Endothelial cell of umbilical vein (primary cell): ENCODE results near the gene SLC39A11. TPM values are rescaled to one million over a fixed set of nuclear protein-coding genes. Genes with fewer than 3 reads are reported as not detected.

Experiments
- BruUV-seq: library from RNA; stranded (reverse); fragments of 400-500 nt; replicated peaks from 2 replicates; lab custom pipeline; 2021; lab: Mats Ljungman, UMichigan
- CTCF ChIA-PET: fragments of 300-600, 350-600 bp; sonication (Branson Sonifier 250); formaldehyde crosslinking; loops from one replicate; lab custom pipeline; 2021; ENCODE audit warnings: antibody characterized with exemption, inconsistent platforms; lab: Charles Lee
- POLR2A ChIA-PET: fragments of 300-600, 350-600 bp; sonication (Branson Sonifier 250); formaldehyde crosslinking; loops from one replicate; lab custom pipeline; 2021; ENCODE audit warnings: antibody characterized with exemption, inconsistent platforms; lab: Charles Lee
- DNase-seq: peaks from one replicate; pipeline ENCODE4 v3.0.0-alpha.2; 2011; ENCODE audit warnings: low read depth, low spot score
- FAIRE-seq: peaks from 2 replicates; lab custom pipeline; 2011; peaks lifted over from hg19 to GRCh38; lab: Jason Lieb, UNC
- H2AFZ ChIP-seq: 2 replicates; pipeline ENCODE4 v1.6.0; 2012; ENCODE audit warnings: low read depth, low read length, control low read depth, inconsistent platforms
- H3K27ac ChIP-seq: 2 replicates; pipeline ENCODE4 v1.5.1; 2011; ENCODE audit warnings: low read depth, mild to moderate bottlenecking, control low read depth, low read length, moderate library complexity; ENCODE audit not compliant: insufficient read depth
- H3K27me3 ChIP-seq, 2 experiments: 2 replicates each; pipeline versions ENCODE4 v1.6.0 to v1.6.1; 2011; ENCODE audit warnings: low read length in 2 of 2, mixed read lengths in 1 of 2; ENCODE audit not compliant: control insufficient read depth in 2 of 2, insufficient read depth in 2 of 2
- H3K36me3 ChIP-seq, 2 experiments: 2 replicates in 1 of 2; 3 replicates in 1 of 2; pipeline ENCODE4 v1.5.1; 2011; ENCODE audit warnings: low read length in 2 of 2, mild to moderate bottlenecking in 1 of 2, moderate library complexity in 1 of 2; ENCODE audit not compliant: control insufficient read depth in 2 of 2, insufficient read depth in 2 of 2; ENCODE audit errors: extremely low read depth in 1 of 2
- H3K4me1 ChIP-seq: 3 replicates; pipeline ENCODE4 v1.5.1; 2011; ENCODE audit warnings: mild to moderate bottlenecking, low read length; ENCODE audit not compliant: control insufficient read depth, insufficient read depth; ENCODE audit errors: extremely low read depth
- H3K4me2 ChIP-seq: 2 replicates; pipeline ENCODE4 v1.6.1; 2011; ENCODE audit warnings: low read length, control low read depth, mixed read lengths; ENCODE audit not compliant: insufficient read depth
- H3K4me3 ChIP-seq, 3 experiments: fragments of 200-600 bp in 1 of 3; sonication (generic), shearing (Covaris generic) in 1 of 3; replicated peaks in 1 of 3; 2 replicates each; pipeline ENCODE4 v1.5.1; 2011 to 2016; ENCODE audit warnings: control low read depth in 3 of 3, low read length in 3 of 3, mild to moderate bottlenecking in 2 of 3, inconsistent platforms in 1 of 3, low read depth in 1 of 3, moderate library complexity in 1 of 3; ENCODE audit not compliant: insufficient read depth in 1 of 3
- H3K79me2 ChIP-seq: 2 replicates; pipeline ENCODE4 v1.6.0; 2012; ENCODE audit warnings: low read length, inconsistent platforms; ENCODE audit not compliant: control insufficient read depth, insufficient read depth
- H3K9ac ChIP-seq: replicated peaks from 2 replicates; pipeline ENCODE3; 2011; ENCODE audit warnings: low read length, control low read depth; ENCODE audit not compliant: insufficient read depth; ENCODE audit errors: extremely low read depth
- H3K9me1 ChIP-seq: replicated peaks from 3 replicates; pipeline ENCODE4 v1.6.0; 2011; ENCODE audit warnings: mild to moderate bottlenecking, low read length; ENCODE audit not compliant: control insufficient read depth, insufficient read depth; ENCODE audit errors: extremely low read depth
- H3K9me3 ChIP-seq: replicated peaks from 2 replicates; pipeline ENCODE4 v1.5.1; 2012; ENCODE audit warnings: low read length, inconsistent platforms; ENCODE audit not compliant: control insufficient read depth, insufficient read depth
- H4K20me1 ChIP-seq: replicated peaks from 2 replicates; pipeline ENCODE3; 2011; ENCODE audit warnings: mild to moderate bottlenecking, low read length; ENCODE audit not compliant: control insufficient read depth, insufficient read depth; ENCODE audit errors: extremely low read depth
- CTCF ChIP-seq, 2 donors: IDR thresholded peaks; 1 replicate in 1 of 2; 2 replicates in 1 of 2; pipeline ENCODE4 v1.5.1; 2011; ENCODE audit warnings: low read length in 2 of 2, mild to moderate bottlenecking in 2 of 2, moderate library complexity in 2 of 2, control low read depth in 1 of 2, inconsistent platforms in 1 of 2, low read depth in 1 of 2; ENCODE audit not compliant: insufficient read depth in 1 of 2; ENCODE audit errors: extremely low read depth in 1 of 2
- EZH2 ChIP-seq: IDR thresholded peaks from 2 replicates; pipeline ENCODE4 v1.6.1; 2012; ENCODE audit warnings: borderline replicate concordance, low read depth, mild to moderate bottlenecking, moderate library complexity, low read length, inconsistent platforms; ENCODE audit not compliant: severe bottlenecking
- FOS ChIP-seq: IDR thresholded peaks from 2 replicates; pipeline ENCODE4 v1.6.1; 2011; ENCODE audit warnings: mild to moderate bottlenecking, low read length, moderate library complexity, borderline replicate concordance; ENCODE audit not compliant: insufficient read depth
- GATA2 ChIP-seq: IDR thresholded peaks from 2 replicates; pipeline ENCODE4 v1.7.0; 2011; ENCODE audit warnings: low read depth, mild to moderate bottlenecking, moderate library complexity, mixed read lengths, low read length; ENCODE audit not compliant: insufficient read length, insufficient read depth
- JUN ChIP-seq: IDR thresholded peaks from 2 replicates; pipeline ENCODE4 v1.6.1; 2011; ENCODE audit warnings: borderline replicate concordance, low read depth; ENCODE audit not compliant: insufficient read length, insufficient read depth
- POLR2A ChIP-seq: IDR thresholded peaks from 2 replicates; pipeline ENCODE4 v1.6.1; 2012; ENCODE audit warnings: low read depth, mild to moderate bottlenecking, control low read depth, low read length
- POLR2AphosphoS5 ChIP-seq: IDR thresholded peaks from 2 replicates; pipeline ENCODE4 v1.6.1; 2012; ENCODE audit warnings: low read depth, mild to moderate bottlenecking, control low read depth, low read length, moderate library complexity; ENCODE audit not compliant: insufficient read depth
- dilution Hi-C: fragments of 300-500 bp; cut with MboI; formaldehyde crosslinking; loops from one replicate; pipeline ENCODE4 v1.15.0; 2019; ENCODE audit warnings: low sequenced_read_pairs; ENCODE audit not compliant: extremely low pct_ligation_motif_present
- intact Hi-C: fragments of 100-400 bp; cut with micrococcal nuclease; formaldehyde crosslinking; loops from one replicate; pipeline ENCODE4 v1.10.0; 2022
- polyA plus RNA-seq, 4 experiments: library from polyadenylated mRNA; depleted of rRNA in 3 of 4; stranded (reverse) in 3 of 4; unstranded in 1 of 4; fragments of >200 nt; gene quantifications; 2 replicates each; pipeline versions ENCODE4 v1.2.1 to v1.2.3, GENCODE V29; 2011 to 2012; ENCODE audit warnings: missing spikeins in 1 of 4
- total RNA-seq: library from RNA; stranded (reverse); gene quantifications from 2 replicates; pipeline ENCODE4 v1.2.3, GENCODE V29; 2021

The SLC39A11 gene
- total and polyA plus RNA-seq, 2 donors (not counting 3 experiments of a cell fraction or from before 2014, with no cell fraction given), result 8.1 to 11.9 TPM

GRCh38 chr17:73089322-73090317, 2.9 kb downstream of the SLC39A11 start:
- no peaks in the 10 kb centered on the region for H4K20me1 ChIP-seq
- H3K9ac ChIP-seq, result no peak overlapping the region
- FAIRE-seq (no peak), DNase-seq (no peak)
- no peak overlapping the region for H3K27ac ChIP-seq
- H3K4me1 ChIP-seq, result peaks cover 9% of the 10 kb centered on the region
- H3K27me3 ChIP-seq, result no peaks in the 10 kb centered on the region
- peaks cover under 1 to 3% of the 10 kb centered on the region in 2 experiments for H3K36me3 ChIP-seq
- TF ChIP-seq POLR2AphosphoS5, result no peak
- TF ChIP-seq POLR2A, result no peak
- TF ChIP-seq CTCF (IDR thresholded peaks at IDR 0.05; ENCODE audit: extremely low read depth in 1 of 2, insufficient read depth in 1 of 2, low read depth in 1 of 2, low read length in 2 of 2), result no peak
- no peak for TF ChIP-seq FOS
- TF ChIP-seq JUN, result no peak
- TF ChIP-seq GATA2, result no peak
- no peak for TF ChIP-seq EZH2
- no peaks in the 10 kb centered on the region for H3K9me1 ChIP-seq
- POLR2A ChIA-PET, result no interaction called here
- no peak overlapping the region for H3K4me2 ChIP-seq
- BruUV-seq, result no TSS peak
- dilution Hi-C loops, result no loop called here
- intact Hi-C loops, result loop anchor here (5.0 kb wide), 2 partner anchors 143 to 362 kb away; a partner anchor contains a TSS
- no peak overlapping the region for H3K4me3 ChIP-seq
- CTCF ChIA-PET, result interaction anchor here (3.0 kb wide), 1 partner anchor 103 kb away, joined by 13 read pairs; no protein-coding TSS in a partner anchor
- no peaks in the 10 kb centered on the region for H3K79me2 ChIP-seq
- no peak overlapping the region for H2AFZ ChIP-seq
- H3K9me3 ChIP-seq, result no peaks in the 10 kb centered on the region
